DMS153 (cell line): ENCODE measurements around the gene CCL13.
"Not testable (repeated sequence)": the region's sequence is repeated elsewhere in the genome, so short reads cannot be mapped to it uniquely, and the experiment has no call there.

Source experiments
- DNase-seq: peaks from one replicate; lab custom pipeline; 2025; lab: John Stamatoyannopoulos, UW

Gene CCL13

GRCh38 chr17:34356194-34356593 lies at the start of gene CCL13:
TSS of gene CCL13 (plus strand) at chr17:34356480. CDS start at chr17:34356527, 47 bp downstream.
- DNase-seq, result no peak

- no peak for DNase-seq
Measured at GRCh38 chr17:34307110-34307509, 49.2 kb upstream of the CCL13 start.

GRCh38 chr17:34308371-34308770 lies 47.9 kb upstream of the CCL13 start:
- DNase-seq, result no peak

GRCh38 chr17:34311291-34311690 lies 45.0 kb upstream of the CCL13 start:
- DNase-seq, result no peak

- no peak for DNase-seq
Measured at GRCh38 chr17:34312080-34312479, 44.2 kb upstream of the CCL13 start.

GRCh38 chr17:34313164-34313563 lies 43.1 kb upstream of the CCL13 start:
- DNase-seq, result no peak

- no peak for DNase-seq
Measured at GRCh38 chr17:34314279-34314678, 42.0 kb upstream of the CCL13 start.

GRCh38 chr17:34318474-34318873 lies 37.8 kb upstream of the CCL13 start:
- no peak for DNase-seq

- no peak for DNase-seq
Measured at GRCh38 chr17:34319039-34319483, 37.2 kb upstream of the CCL13 start, which contains the start of gene CCL8. TSS of gene CCL8 (plus strand) at chr17:34319435. CDS start at chr17:34319502, 67 bp downstream.

- no peak for DNase-seq
Measured at GRCh38 chr17:34321964-34322363, 34.3 kb upstream of the CCL13 start.

- not testable (repeated sequence) for DNase-seq
Measured at GRCh38 chr17:34327580-34327979, 28.7 kb upstream of the CCL13 start.

- no peak for DNase-seq
Measured at GRCh38 chr17:34337701-34338100, 18.6 kb upstream of the CCL13 start.

- no peak for DNase-seq
Measured at GRCh38 chr17:34339138-34339770, 17.0 kb upstream of the CCL13 start.

- no peak for DNase-seq
Measured at GRCh38 chr17:34341916-34342315, 14.4 kb upstream of the CCL13 start.

GRCh38 chr17:34347063-34347462 lies 9.2 kb upstream of the CCL13 start:
- no peak for DNase-seq

- no peak for DNase-seq
Measured at GRCh38 chr17:34349751-34350150, 6.5 kb upstream of the CCL13 start.

- DNase-seq, result no peak
Measured at GRCh38 chr17:34351096-34351495, 5.2 kb upstream of the CCL13 start.

GRCh38 chr17:34352191-34352590 lies 4.1 kb upstream of the CCL13 start:
- no peak for DNase-seq

GRCh38 chr17:34354637-34355036 lies 1.6 kb upstream of the CCL13 start:
- no peak for DNase-seq

GRCh38 chr17:34357398-34357797 lies 1.1 kb downstream of the CCL13 start:
- DNase-seq, result no peak

- DNase-seq, result no peak
Measured at GRCh38 chr17:34358631-34359030, 2.4 kb downstream of the CCL13 start.

GRCh38 chr17:34360601-34361270 lies 4.5 kb downstream of the CCL13 start:
- no peak for DNase-seq

GRCh38 chr17:34361478-34362061 lies 5.3 kb downstream of the CCL13 start:
- DNase-seq, result peak; percentile 93
